Measurements from ENCODE around the gene SQOR. TPM values are rescaled to one million over a fixed set of nuclear protein-coding genes. Genes with fewer than 3 reads are reported as not detected.
A peak's percentile ranks its signal among the peaks of the same experiment; 100 is the strongest.

SQOR gene
- total RNA-seq, 1 donor from 2014 or later: 310 TPM

- Histone ChIP-seq H3K4me3 (ENCODE audit: low read depth, low read length) (no peak overlapping the region), H3K27me3 (ENCODE audit: control insufficient read depth, insufficient read depth, low read length) (no peaks in the 10 kb centered on the region), H3K36me3 (ENCODE audit: control insufficient read depth, insufficient read depth, low read length) (peaks cover 28% of the 10 kb centered on the region)
- FAIRE-seq (no peak), DNase-seq (ENCODE audit: low read depth) (no peak)
- TF ChIP-seq CTCF (IDR thresholded peaks at IDR 0.05; ENCODE audit: insufficient read depth, low read length, severe bottlenecking): no peak
Measured at GRCh38 chr15:45674677-45675076, 39.8 kb downstream of the SQOR start.

- no peak for TF ChIP-seq CTCF (IDR thresholded peaks at IDR 0.05; ENCODE audit: insufficient read depth, low read length, severe bottlenecking)
- no peak for FAIRE-seq
Measured at GRCh38 chr15:45677797-45678196, 43.0 kb downstream of the SQOR start.

GRCh38 chr15:45678459-45679178 lies 43.8 kb downstream of the SQOR start:
- no peak for FAIRE-seq
- Histone ChIP-seq H3K36me3 (ENCODE audit: control insufficient read depth, insufficient read depth, low read length) (peaks cover 26% of the 10 kb centered on the region), H3K27me3 (ENCODE audit: control insufficient read depth, insufficient read depth, low read length) (no peaks in the 10 kb centered on the region), H3K4me3 (ENCODE audit: low read depth, low read length) (no peak overlapping the region)
- no peak for DNase-seq (ENCODE audit: low read depth)
- no peak for TF ChIP-seq CTCF (IDR thresholded peaks at IDR 0.05; ENCODE audit: insufficient read depth, low read length, severe bottlenecking)

More at GRCh38 chr15:45677797-45678196, 43.0 kb downstream of the SQOR start:
- Histone ChIP-seq H3K4me3 (ENCODE audit: low read depth, low read length) (no peak overlapping the region), H3K36me3 (ENCODE audit: control insufficient read depth, insufficient read depth, low read length) (peaks cover 29% of the 10 kb centered on the region), H3K27me3 (ENCODE audit: control insufficient read depth, insufficient read depth, low read length) (no peaks in the 10 kb centered on the region)
- DNase-seq (ENCODE audit: low read depth): no peak

GRCh38 chr15:45684533-45684932 lies 49.7 kb downstream of the SQOR start:
- FAIRE-seq (no peak), DNase-seq (ENCODE audit: low read depth) (no peak)
- H3K4me3 ChIP-seq (ENCODE audit: low read depth, low read length): no peak overlapping the region
- no peak for TF ChIP-seq CTCF (IDR thresholded peaks at IDR 0.05; ENCODE audit: insufficient read depth, low read length, severe bottlenecking)
- no peaks in the 10 kb centered on the region for H3K27me3 ChIP-seq (ENCODE audit: control insufficient read depth, insufficient read depth, low read length)
- H3K36me3 ChIP-seq (ENCODE audit: control insufficient read depth, insufficient read depth, low read length): peaks cover 27% of the 10 kb centered on the region

GRCh38 chr15:45689616-45690015 lies 54.8 kb downstream of the SQOR start:
- Histone ChIP-seq H3K4me3 (ENCODE audit: low read depth, low read length) (no peak overlapping the region), H3K36me3 (ENCODE audit: control insufficient read depth, insufficient read depth, low read length) (peaks cover 23% of the 10 kb centered on the region), H3K27me3 (ENCODE audit: control insufficient read depth, insufficient read depth, low read length) (no peaks in the 10 kb centered on the region)
- peak; percentile 37 for DNase-seq (ENCODE audit: low read depth)
- no peak for TF ChIP-seq CTCF (IDR thresholded peaks at IDR 0.05; ENCODE audit: insufficient read depth, low read length, severe bottlenecking)
- no peak for FAIRE-seq

Data from bronchial epithelial cell (primary cell).